K562 (cell line): ENCODE measurements around the gene CTDSPL2. TPM values are rescaled to one million over a fixed set of nuclear protein-coding genes. Genes with fewer than 3 reads are reported as not detected.

Source experiments
- ARID2 ChIP-seq: fragments of 450-650 bp; IDR thresholded peaks from 2 replicates; pipeline ENCODE4 v1.6.1; 2017; ENCODE audit warnings: antibody characterized with exemption, mild to moderate bottlenecking
- CBFB ChIP-seq: sonication (generic); formaldehyde crosslinking; IDR thresholded peaks from 2 replicates; pipeline ENCODE4 v1.4.0; 2020; ENCODE audit warnings: mild to moderate bottlenecking, missing genetic modification reagents
- HOXB6 ChIP-seq: fragments of 250-450 bp; sonication (Bioruptor Pico); IDR thresholded peaks from 2 replicates; pipeline ENCODE4 v1.5.1; 2022; ENCODE audit warnings: mild to moderate bottlenecking, borderline replicate concordance
- PHF21A ChIP-seq: fragments of 450-650 bp; IDR thresholded peaks from 2 replicates; pipeline ENCODE4 v1.6.1; 2017; ENCODE audit warnings: low read depth, borderline replicate concordance
- SP1 ChIP-seq: sonication (generic); formaldehyde crosslinking; IDR thresholded peaks from 2 replicates; pipeline ENCODE4 v1.8.1; 2022; ENCODE audit warnings: mild to moderate bottlenecking, missing genetic modification reagents
- SREBF2 ChIP-seq: sonication (generic); formaldehyde crosslinking; IDR thresholded peaks from 2 replicates; pipeline ENCODE4 v1.4.0; 2020; ENCODE audit warnings: mild to moderate bottlenecking, missing genetic modification reagents
- TSC22D4 ChIP-seq: fragments of 450-650 bp; IDR thresholded peaks from 2 replicates; pipeline ENCODE4 v1.6.1; 2016; ENCODE audit warnings: missing genetic modification characterization, missing biosample characterization, control low read depth
- ZBTB17 ChIP-seq: fragments of 450-650 bp; formaldehyde crosslinking; IDR thresholded peaks from 2 replicates; pipeline ENCODE4 v1.4.0; 2020; ENCODE audit warnings: mild to moderate bottlenecking
- ZBTB7A ChIP-seq: IDR thresholded peaks from 2 replicates; pipeline ENCODE4 v1.6.1; 2011; ENCODE audit warnings: low read depth, mild to moderate bottlenecking, low read length, moderate library complexity, borderline replicate concordance; ENCODE audit not compliant: control insufficient read depth
- ZNF212 ChIP-seq: fragments of 450-650 bp; formaldehyde crosslinking; IDR thresholded peaks from 2 replicates; pipeline ENCODE4 v1.4.0; 2020; ENCODE audit warnings: mild to moderate bottlenecking
- ZNF695 ChIP-seq: fragments of 450-650 bp; formaldehyde crosslinking; IDR thresholded peaks from 2 replicates; pipeline ENCODE4 v1.4.0; 2020; ENCODE audit warnings: mild to moderate bottlenecking, moderate library complexity
- polyA plus RNA-seq, 8 experiments: library from polyadenylated mRNA; depleted of rRNA in 4 of 8; stranded (reverse) in 5 of 8; unstranded in 3 of 8; fragments of >200 nt; fragmentation: Nextera tagmentation in 2 of 8; fragmentation: Illumina TruSeq in 1 of 8; extraction: Ambion mirVana in 2 of 8; extraction: Trizol in 1 of 8; gene quantifications; 2 replicates each; pipeline versions ENCODE4 v1.2.1 to v1.2.3, GENCODE V29; 2011 to 2014; ENCODE audit warnings: inconsistent platforms in 1 of 8, missing spikeins in 1 of 8
- total RNA-seq, 7 experiments: library from RNA; depleted of rRNA in 6 of 7; stranded (reverse); fragments of >200 nt in 6 of 7; fragmentation: Illumina TruSeq in 2 of 7; extraction: Trizol in 2 of 7; gene quantifications; 2 replicates each; pipeline versions ENCODE4 v1.2.1 to v1.2.3, GENCODE V29; 2011 to 2021; ENCODE audit warnings: low replicate concordance in 1 of 7
- TF ChIP-seq, protein P1 (sequence below): fragments of 450-650 bp; IDR thresholded peaks from 2 replicates; pipeline ENCODE4 v1.6.1; 2017; ENCODE audit warnings: antibody characterized with exemption, mild to moderate bottlenecking
- TF ChIP-seq, protein P2 (sequence below), 2 experiments: fragments of 250-450 bp in 1 of 2; fragments of 450-650 bp in 1 of 2; sonication (Bioruptor Pico) in 1 of 2; IDR thresholded peaks; 2 replicates each; pipeline versions ENCODE4 v1.6.1 to v1.8.0; 2016 to 2021; ENCODE audit warnings: mild to moderate bottlenecking in 2 of 2, moderate library complexity in 2 of 2, missing compliant biosample characterization in 1 of 2, missing genetic modification characterization in 1 of 2
- TF ChIP-seq, protein P3 (sequence below): fragments of 450-650 bp; IDR thresholded peaks from 2 replicates; pipeline ENCODE4 v1.6.1; 2016
- TF ChIP-seq, protein P4 (sequence below), 2 experiments: IDR thresholded peaks; 2 replicates each; pipeline ENCODE4 v1.6.1; 2011; ENCODE audit warnings: borderline replicate concordance in 1 of 2, control low read depth in 1 of 2, low read depth in 1 of 2, low read length in 1 of 2, mild to moderate bottlenecking in 1 of 2, mixed read lengths in 1 of 2, moderate library complexity in 1 of 2; ENCODE audit not compliant: insufficient read depth in 1 of 2, insufficient read length in 1 of 2, poor library complexity in 1 of 2, severe bottlenecking in 1 of 2; ENCODE audit errors: extremely low read depth in 1 of 2
- TF ChIP-seq, protein P5 (sequence below): fragments of 450-650 bp; IDR thresholded peaks from 2 replicates; pipeline ENCODE4 v1.6.1; 2016; ENCODE audit warnings: antibody characterized with exemption

Gene CTDSPL2
- total and polyA plus RNA-seq, 9 of the 15 experiments (the other 6 are each of a cell fraction or from before 2014, with no cell fraction given), result 16.8 to 79.0 (median 53.1) TPM

DNA sequence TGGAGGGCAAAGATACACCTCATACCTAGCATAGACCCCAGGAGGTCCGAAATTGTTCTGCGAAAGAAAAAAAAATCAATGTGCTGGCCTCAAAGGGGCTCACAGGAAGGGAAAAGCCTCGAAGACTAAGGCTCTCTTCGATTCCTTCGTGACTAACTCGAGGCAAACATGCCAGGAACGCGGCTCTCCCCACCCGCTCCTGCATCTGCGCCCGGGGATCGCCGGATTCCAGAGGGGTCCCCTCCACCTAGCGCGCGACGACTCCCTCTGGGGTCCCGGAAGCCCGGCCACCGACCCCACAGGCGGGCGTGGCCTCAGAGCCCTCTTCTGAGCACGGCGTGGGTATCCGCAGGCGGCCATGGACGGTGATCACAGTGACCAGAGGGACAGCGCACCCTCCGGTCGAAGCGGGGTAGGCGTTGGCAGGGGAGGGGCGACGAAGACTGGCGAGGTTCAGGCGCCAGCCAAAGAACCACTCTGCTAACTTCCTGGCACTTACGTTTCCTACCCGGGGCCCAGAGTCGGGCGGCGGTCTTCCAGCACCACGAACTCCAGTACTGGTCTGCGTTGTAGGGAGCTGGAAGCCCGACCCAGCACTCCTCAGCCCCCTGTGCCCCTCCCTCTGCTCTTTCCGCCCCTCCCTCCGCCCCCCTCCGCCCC lies 109.0 kb downstream of the CTDSPL2 start (continued):
- TF ChIP-seq, protein P1, sequence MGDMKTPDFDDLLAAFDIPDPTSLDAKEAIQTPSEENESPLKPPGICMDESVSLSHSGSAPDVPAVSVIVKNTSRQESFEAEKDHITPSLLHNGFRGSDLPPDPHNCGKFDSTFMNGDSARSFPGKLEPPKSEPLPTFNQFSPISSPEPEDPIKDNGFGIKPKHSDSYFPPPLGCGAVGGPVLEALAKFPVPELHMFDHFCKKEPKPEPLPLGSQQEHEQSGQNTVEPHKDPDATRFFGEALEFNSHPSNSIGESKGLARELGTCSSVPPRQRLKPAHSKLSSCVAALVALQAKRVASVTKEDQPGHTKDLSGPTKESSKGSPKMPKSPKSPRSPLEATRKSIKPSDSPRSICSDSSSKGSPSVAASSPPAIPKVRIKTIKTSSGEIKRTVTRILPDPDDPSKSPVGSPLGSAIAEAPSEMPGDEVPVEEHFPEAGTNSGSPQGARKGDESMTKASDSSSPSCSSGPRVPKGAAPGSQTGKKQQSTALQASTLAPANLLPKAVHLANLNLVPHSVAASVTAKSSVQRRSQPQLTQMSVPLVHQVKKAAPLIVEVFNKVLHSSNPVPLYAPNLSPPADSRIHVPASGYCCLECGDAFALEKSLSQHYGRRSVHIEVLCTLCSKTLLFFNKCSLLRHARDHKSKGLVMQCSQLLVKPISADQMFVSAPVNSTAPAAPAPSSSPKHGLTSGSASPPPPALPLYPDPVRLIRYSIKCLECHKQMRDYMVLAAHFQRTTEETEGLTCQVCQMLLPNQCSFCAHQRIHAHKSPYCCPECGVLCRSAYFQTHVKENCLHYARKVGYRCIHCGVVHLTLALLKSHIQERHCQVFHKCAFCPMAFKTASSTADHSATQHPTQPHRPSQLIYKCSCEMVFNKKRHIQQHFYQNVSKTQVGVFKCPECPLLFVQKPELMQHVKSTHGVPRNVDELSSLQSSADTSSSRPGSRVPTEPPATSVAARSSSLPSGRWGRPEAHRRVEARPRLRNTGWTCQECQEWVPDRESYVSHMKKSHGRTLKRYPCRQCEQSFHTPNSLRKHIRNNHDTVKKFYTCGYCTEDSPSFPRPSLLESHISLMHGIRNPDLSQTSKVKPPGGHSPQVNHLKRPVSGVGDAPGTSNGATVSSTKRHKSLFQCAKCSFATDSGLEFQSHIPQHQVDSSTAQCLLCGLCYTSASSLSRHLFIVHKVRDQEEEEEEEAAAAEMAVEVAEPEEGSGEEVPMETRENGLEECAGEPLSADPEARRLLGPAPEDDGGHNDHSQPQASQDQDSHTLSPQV, result peak; percentile 73
- 0 out of 2 replicates have a peak, but pooled peaks have one; percentile 26 for TF ChIP-seq ZNF212 (CRISPR knock-in tag)
- TF ChIP-seq SREBF2, result 0 out of 2 replicates have a peak, but pooled peaks have one; percentile 95
- 0 out of 2 replicates have a peak, but pooled peaks have one; percentile 35 for TF ChIP-seq ZBTB17 (CRISPR knock-in tag)
- no peak for TF ChIP-seq PHF21A
- TF ChIP-seq, protein P2, sequence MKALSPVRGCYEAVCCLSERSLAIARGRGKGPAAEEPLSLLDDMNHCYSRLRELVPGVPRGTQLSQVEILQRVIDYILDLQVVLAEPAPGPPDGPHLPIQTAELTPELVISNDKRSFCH (CRISPR knock-in tag; IDR thresholded peaks at IDR 0.05), result no peak
- TF ChIP-seq, protein P2 (tag; IDR thresholded peaks at IDR 0.05), result peak; percentile 74; the same call in 1 of the 2 replicates
- TF ChIP-seq, protein P3, sequence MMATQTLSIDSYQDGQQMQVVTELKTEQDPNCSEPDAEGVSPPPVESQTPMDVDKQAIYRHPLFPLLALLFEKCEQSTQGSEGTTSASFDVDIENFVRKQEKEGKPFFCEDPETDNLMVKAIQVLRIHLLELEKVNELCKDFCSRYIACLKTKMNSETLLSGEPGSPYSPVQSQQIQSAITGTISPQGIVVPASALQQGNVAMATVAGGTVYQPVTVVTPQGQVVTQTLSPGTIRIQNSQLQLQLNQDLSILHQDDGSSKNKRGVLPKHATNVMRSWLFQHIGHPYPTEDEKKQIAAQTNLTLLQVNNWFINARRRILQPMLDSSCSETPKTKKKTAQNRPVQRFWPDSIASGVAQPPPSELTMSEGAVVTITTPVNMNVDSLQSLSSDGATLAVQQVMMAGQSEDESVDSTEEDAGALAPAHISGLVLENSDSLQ, result no peak
- TF ChIP-seq, protein P4, sequence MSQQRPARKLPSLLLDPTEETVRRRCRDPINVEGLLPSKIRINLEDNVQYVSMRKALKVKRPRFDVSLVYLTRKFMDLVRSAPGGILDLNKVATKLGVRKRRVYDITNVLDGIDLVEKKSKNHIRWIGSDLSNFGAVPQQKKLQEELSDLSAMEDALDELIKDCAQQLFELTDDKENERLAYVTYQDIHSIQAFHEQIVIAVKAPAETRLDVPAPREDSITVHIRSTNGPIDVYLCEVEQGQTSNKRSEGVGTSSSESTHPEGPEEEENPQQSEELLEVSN (IDR thresholded peaks at IDR 0.05; ENCODE audit: borderline replicate concordance in 1 of 2, extremely low read depth in 1 of 2, insufficient read depth in 1 of 2, insufficient read length in 1 of 2, low read depth in 1 of 2, low read length in 1 of 2, poor library complexity in 1 of 2, severe bottlenecking in 1 of 2), result peak; percentile 51 to 53
- peak; percentile 60; the same call in 1 of the 2 replicates for TF ChIP-seq ZBTB7A
- 0 out of 2 replicates have a peak, but pooled peaks have one; percentile 79 for TF ChIP-seq ZNF695 (CRISPR knock-in tag)
- TF ChIP-seq SP1 (CRISPR knock-in tag), result peak; percentile 61
- peak; percentile 63; the same call in 1 of the 2 replicates for TF ChIP-seq CBFB (CRISPR knock-in tag)
- no peak for TF ChIP-seq HOXB6 (CRISPR knock-in tag)
- TF ChIP-seq ARID2, result 0 out of 2 replicates have a peak, but pooled peaks have one; percentile 21
- no peak for TF ChIP-seq TSC22D4
- TF ChIP-seq, protein P5, sequence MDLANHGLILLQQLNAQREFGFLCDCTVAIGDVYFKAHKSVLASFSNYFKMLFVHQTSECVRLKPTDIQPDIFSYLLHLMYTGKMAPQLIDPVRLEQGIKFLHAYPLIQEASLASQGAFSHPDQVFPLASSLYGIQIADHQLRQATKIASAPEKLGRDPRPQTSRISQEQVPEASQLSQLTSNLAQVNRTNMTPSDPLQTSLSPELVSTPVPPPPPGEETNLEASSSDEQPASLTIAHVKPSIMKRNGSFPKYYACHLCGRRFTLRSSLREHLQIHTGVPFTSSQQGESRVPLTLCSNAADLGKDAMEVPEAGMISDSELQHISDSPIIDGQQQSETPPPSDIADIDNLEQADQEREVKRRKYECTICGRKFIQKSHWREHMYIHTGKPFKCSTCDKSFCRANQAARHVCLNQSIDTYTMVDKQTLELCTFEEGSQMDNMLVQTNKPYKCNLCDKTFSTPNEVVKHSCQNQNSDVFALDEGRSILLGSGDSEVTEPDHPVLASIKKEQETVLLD, result peak; percentile 78; the same call in 1 of the 2 replicates
